ENCODE data around the gene MLXIP.
A peak's percentile ranks its signal among the peaks of the same experiment; 100 is the strongest.
"Not testable (repeated sequence)": the region's sequence is repeated elsewhere in the genome, so short reads cannot be mapped to it uniquely, and the experiment has no call there.

MLXIP gene

GRCh38 chr12:122097927-122098756 is 19.6 kb downstream of the MLXIP start:
- peak; percentile 83 for DNase-seq

DNA sequence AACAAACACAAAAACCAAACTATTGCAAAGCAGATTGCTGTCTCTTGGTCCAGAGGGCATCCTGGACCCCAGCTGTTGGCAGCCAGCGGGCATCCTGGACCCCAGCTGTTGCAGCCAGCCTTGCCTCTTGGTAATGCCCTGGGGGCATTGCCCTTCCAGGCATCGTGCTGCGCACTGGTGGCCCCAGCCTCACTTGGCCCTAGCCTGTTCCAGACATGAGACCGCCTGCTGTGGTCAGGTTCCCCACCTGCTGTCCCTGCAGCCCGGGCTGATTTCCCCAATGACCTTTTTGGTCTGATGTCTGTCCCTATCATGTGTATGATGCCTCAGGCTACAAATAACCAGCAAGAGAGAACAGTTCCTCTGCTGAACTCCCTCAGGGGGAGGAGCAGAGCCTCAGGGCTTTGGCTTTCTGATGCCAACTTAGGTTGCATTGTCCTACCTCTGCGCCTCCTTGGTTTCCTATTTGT is 20.8 kb downstream of the MLXIP start:
- no peak for DNase-seq

DNA sequence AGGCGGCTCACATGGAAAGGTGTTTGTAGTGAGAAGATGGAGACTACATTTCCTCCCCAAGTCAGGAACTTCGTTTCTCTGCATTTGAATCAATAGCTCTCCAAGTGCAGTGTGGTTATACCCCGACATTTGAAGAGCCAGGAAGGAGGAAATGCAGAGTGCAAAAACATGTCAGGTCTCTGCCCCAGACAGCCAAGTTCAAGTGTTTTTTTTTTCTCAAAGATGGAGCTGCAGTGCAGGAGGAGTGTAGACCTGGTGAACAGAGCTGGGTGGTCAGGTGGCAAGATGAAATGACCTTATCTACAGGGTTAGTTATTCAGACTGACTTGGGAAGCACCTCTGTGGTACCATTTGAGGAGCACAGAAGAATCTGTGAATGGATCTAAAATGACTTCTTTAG is 21.3 kb downstream of the MLXIP start:
- peak; percentile 79 for DNase-seq

GRCh38 chr12:122100568-122100967 is 22.0 kb downstream of the MLXIP start:
- DNase-seq, result peak; percentile 59

- DNase-seq, result no peak
Measured at GRCh38 chr12:122102331-122102730, 23.8 kb downstream of the MLXIP start.

- DNase-seq, result no peak
Measured at GRCh38 chr12:122104844-122105243, 26.3 kb downstream of the MLXIP start.

GRCh38 chr12:122105496-122105895 is 26.9 kb downstream of the MLXIP start:
- not testable (repeated sequence) for DNase-seq

DNA sequence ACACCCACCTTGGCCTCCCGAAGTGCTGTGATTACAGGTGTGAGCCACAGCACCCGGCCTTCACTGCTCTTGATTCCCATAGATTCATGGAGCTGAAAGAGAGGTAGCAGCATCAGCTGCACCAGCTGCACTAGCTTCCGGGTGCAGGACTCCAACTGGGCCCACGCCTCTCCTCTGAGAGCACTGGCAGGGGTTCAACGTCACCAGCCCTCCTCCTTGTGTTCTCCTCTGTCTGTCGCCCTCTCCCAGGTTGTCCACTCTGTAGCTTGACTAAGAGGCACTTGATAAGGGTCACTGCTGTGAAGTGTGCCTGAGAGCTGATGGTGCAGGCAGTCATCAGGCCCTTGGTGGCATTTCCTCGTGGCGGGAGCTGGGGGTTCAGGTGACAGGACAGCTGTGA is 28.3 kb downstream of the MLXIP start:
- peak; percentile 93 for DNase-seq

DNA sequence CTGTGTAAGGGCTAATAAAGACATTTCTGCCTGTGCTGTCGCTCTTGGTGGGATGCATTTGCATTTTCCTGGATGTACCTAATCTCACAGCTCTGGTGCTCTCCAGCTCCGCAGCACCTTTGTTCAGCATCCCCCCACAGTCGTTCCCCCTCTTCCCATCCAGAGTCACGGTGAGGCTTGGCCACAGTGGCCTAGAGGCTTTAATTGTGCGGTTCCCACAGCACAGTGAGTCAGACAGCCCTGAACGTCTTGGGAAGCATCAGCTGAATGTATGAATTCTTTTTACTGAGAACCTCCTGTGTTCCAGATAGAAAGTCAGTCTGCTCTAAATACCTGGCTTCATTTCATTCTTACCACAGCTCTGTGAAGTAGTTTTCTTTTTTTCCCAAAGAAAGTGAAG is 28.7 kb downstream of the MLXIP start:
- DNase-seq, result no peak

DNA sequence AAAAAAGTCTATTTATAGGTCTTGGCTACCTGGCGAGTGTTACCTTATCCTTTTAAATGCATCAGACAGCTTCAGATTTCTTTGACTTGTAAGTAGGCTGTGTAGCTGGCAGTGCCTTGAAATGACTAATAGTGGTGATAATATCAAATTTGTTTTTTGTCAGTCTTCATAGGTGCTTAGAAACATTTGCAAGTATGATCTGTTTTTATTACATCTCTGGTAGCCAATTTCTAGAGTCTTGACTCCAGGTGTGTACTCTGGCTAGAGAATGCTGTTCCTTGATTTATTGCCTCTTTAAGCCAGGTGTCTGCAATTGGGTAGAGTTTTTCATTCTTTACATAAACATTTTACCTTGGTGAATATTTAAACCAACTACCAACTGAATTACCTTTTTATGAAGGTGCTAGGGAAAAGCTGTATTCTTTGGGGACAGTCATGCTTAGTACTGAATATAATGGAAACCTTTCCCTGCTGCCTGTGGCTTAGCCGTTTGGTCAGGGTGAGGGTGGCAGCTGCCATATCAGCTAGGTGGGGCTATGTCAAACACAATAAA is 32.6 kb downstream of the MLXIP start:
- peak; percentile 93 for DNase-seq

- DNase-seq, result no peak
Measured at GRCh38 chr12:122116707-122117535, 38.4 kb downstream of the MLXIP start.

GRCh38 chr12:122117979-122118378 is 39.4 kb downstream of the MLXIP start:
- DNase-seq, result no peak

GRCh38 chr12:122121341-122121740 is 42.8 kb downstream of the MLXIP start:
- DNase-seq, result not testable (repeated sequence)

GRCh38 chr12:122121745-122122144 is 43.2 kb downstream of the MLXIP start:
- DNase-seq, result no peak

GRCh38 chr12:122123051-122123760 is 44.6 kb downstream of the MLXIP start:
- DNase-seq, result peak; percentile 74

GRCh38 chr12:122123761-122124145 is 45.2 kb downstream of the MLXIP start:
- no peak for DNase-seq

GRCh38 chr12:122124370-122124769 is 45.8 kb downstream of the MLXIP start:
- no peak for DNase-seq

GRCh38 chr12:122125452-122126341 is 47.1 kb downstream of the MLXIP start:
- no peak for DNase-seq

- no peak for DNase-seq
Measured at GRCh38 chr12:122126342-122126635, 47.7 kb downstream of the MLXIP start.

GRCh38 chr12:122126713-122127597 is 48.4 kb downstream of the MLXIP start:
- no peak for DNase-seq

DNA sequence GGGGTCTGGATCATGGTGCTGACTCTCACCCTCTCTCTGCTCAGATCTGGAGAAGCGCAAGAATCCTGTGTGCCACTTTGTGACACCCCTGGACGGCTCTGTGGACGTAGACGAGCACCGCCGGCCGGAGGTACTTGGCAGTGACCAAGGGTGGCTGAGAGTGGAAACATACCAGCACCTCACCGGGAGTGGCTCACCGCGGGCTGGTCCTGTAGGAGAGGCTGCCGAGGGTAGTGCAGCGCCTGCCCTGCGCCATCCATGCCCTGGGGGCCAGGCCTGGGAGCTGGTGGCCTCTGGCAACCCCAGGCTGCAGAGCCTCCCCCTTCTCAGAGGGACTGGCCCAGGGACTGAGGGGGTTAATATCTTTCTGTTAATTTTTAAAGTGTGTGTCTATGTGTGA is 49.3 kb downstream of the MLXIP start:
- no peak for DNase-seq
